GM21723 (cell line): Measurements from ENCODE around the gene CFC1B.
"Not testable (repeated sequence)": the region's sequence is repeated elsewhere in the genome, so short reads cannot be mapped to it uniquely, and the experiment has no call there.

Source experiments
- ATAC-seq: cut with Tn5 transposase; IDR thresholded peaks from one replicate; pipeline ENCODE4 v1.9.1; 2021; ENCODE audit warnings: mild to moderate bottlenecking, moderate library complexity; ENCODE audit not compliant: unreplicated experiment

CFC1B gene

GRCh38 chr2:130556441-130556840 lies 35.4 kb downstream of the CFC1B start:
- not testable (repeated sequence) for ATAC-seq

GRCh38 chr2:130566165-130566564 lies 45.1 kb downstream of the CFC1B start:
- not testable (repeated sequence) for ATAC-seq

- ATAC-seq: not testable (repeated sequence)
These were observed 50.9 kb downstream of the CFC1B start for GRCh38 chr2:130571929-130572328.

DNA sequence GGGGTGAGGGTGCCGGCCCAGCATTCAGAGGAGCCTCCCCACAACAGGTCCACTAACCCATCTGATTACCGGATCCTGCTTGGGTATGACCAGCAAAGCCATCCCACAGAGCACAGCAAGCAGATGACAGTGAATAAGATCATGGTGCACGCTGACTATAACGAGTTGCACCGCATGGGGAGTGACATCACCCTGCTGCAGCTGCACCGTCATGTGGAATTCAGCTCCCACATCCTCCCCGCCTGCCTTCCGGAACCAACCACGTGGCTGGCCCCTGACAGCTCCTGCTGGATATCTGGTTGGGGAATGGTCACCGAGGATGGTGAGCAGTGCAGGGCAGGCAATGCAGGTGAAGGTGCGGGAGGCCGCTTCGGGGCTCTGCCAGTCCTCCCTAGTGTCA lies 53.2 kb downstream of the CFC1B start:
- not testable (repeated sequence) for ATAC-seq

- ATAC-seq: not testable (repeated sequence)
These were observed 55.3 kb downstream of the CFC1B start for GRCh38 chr2:130576209-130576784.

DNA sequence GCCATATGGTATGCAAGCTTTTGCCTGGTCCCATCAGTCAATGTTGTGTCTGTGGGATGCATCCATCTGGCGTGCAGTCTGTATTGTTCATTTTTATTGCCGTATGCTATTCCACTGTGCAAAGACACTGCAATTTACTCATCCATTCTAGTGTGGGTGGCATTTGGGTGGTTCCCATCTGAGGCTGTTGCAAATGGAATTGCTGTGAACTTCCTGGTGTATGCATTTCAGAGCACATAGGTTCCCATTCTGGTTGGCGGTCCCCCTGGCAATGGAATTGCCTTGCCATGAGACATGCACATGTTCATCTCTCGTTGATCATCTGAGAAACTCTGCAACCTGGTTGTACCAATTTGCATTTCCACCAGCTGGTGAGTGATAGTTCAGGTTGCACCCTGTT lies 56.5 kb downstream of the CFC1B start:
- ATAC-seq: not testable (repeated sequence)
